Measurements from ENCODE around the gene MPPED1. TPM values are rescaled to one million over a fixed set of nuclear protein-coding genes. Genes with fewer than 3 reads are reported as not detected.

The MPPED1 gene
- total RNA-seq, 1 experiment from 2014 or later, result 0.28 TPM

GRCh38 chr22:43507235-43507634 lies 95.4 kb downstream of the MPPED1 start:
- H3K56ac ChIP-seq (ENCODE audit: insufficient read length, low read depth, low read length), result no peak overlapping the region
- Mint-ChIP-seq H3K27me3 (ENCODE audit: low read depth) (peaks cover 2% of the 10 kb centered on the region), H3K9me3 (peaks cover 0 to 3% of the 10 kb centered on the region in 2 experiments; a peak in 1 of 5 replicates), H3K36me3 (ENCODE audit: insufficient read depth in 1 of 3, low read depth in 3 of 3) (no peaks in the 10 kb centered on the region), H3K27ac (no peak overlapping the region), H3K4me1 (no peaks in the 10 kb centered on the region), H3K4me3 (no peak overlapping the region)
- no peak for DNase-seq
- H3K9me3 ChIP-seq (ENCODE audit: control insufficient read depth, low read depth, low read length), result no peaks in the 10 kb centered on the region
- H2AK5ac ChIP-seq (ENCODE audit: insufficient read length, low read length), result no peak overlapping the region
- no peaks in the 10 kb centered on the region for H3K79me2 ChIP-seq (ENCODE audit: insufficient read depth, low read length)
- H2BK12ac ChIP-seq (ENCODE audit: insufficient read length, low read depth, low read length), result no peak overlapping the region
- H3K4me2 ChIP-seq (ENCODE audit: insufficient read depth, insufficient read length, low read length), result no peak overlapping the region
- H2BK15ac ChIP-seq (ENCODE audit: low read depth, low read length), result no peak overlapping the region
- no peak overlapping the region for H4K91ac ChIP-seq (ENCODE audit: insufficient read length, low read depth, low read length)
- H3K23ac ChIP-seq (ENCODE audit: insufficient read length, low read depth, low read length), result no peak overlapping the region
- no peak overlapping the region for H3T11ph ChIP-seq (ENCODE audit: low read length)
- H2BK20ac ChIP-seq (ENCODE audit: low read depth, low read length, poor library complexity, severe bottlenecking), result no peak overlapping the region
- no CpG with 5 or more reads among the region's 8 CpGs for WGBS (ENCODE audit: extremely low coverage, insufficient read length, low lambda C conversion rate)
- no peaks in the 10 kb centered on the region for H3K79me1 ChIP-seq (ENCODE audit: insufficient read depth, low read depth, low read length, poor library complexity, severe bottlenecking)
- no peak overlapping the region for H2AFZ ChIP-seq (ENCODE audit: low read length)
- H3K23me2 ChIP-seq (ENCODE audit: insufficient read length, low read depth, low read length, poor library complexity, severe bottlenecking), result no peaks in the 10 kb centered on the region
- H4K20me1 ChIP-seq (ENCODE audit: control insufficient read depth, insufficient read depth, insufficient read length), result no peaks in the 10 kb centered on the region
- no peak overlapping the region for H3K9ac ChIP-seq (ENCODE audit: extremely low read depth, insufficient read length, low read length)
- H3K27me3 ChIP-seq (ENCODE audit: insufficient read depth, low read length), result no peaks in the 10 kb centered on the region
- no peak overlapping the region for H3K14ac ChIP-seq (ENCODE audit: insufficient read depth, low read length)
- no peak overlapping the region for H3K4ac ChIP-seq (ENCODE audit: low read depth, low read length)
- no peak overlapping the region for H4K5ac ChIP-seq (ENCODE audit: insufficient read length, low read depth, low read length)
- H4K8ac ChIP-seq (replicated peaks; ENCODE audit: insufficient read length, low read depth, low read length), result no peak overlapping the region
- no peak overlapping the region for H3K27ac ChIP-seq (ENCODE audit: insufficient read length, low read depth, low read length)
- TF ChIP-seq, protein P1, sequence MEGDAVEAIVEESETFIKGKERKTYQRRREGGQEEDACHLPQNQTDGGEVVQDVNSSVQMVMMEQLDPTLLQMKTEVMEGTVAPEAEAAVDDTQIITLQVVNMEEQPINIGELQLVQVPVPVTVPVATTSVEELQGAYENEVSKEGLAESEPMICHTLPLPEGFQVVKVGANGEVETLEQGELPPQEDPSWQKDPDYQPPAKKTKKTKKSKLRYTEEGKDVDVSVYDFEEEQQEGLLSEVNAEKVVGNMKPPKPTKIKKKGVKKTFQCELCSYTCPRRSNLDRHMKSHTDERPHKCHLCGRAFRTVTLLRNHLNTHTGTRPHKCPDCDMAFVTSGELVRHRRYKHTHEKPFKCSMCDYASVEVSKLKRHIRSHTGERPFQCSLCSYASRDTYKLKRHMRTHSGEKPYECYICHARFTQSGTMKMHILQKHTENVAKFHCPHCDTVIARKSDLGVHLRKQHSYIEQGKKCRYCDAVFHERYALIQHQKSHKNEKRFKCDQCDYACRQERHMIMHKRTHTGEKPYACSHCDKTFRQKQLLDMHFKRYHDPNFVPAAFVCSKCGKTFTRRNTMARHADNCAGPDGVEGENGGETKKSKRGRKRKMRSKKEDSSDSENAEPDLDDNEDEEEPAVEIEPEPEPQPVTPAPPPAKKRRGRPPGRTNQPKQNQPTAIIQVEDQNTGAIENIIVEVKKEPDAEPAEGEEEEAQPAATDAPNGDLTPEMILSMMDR (conservative IDR thresholded peaks at IDR 0.05), result no peak
- H2BK120ac ChIP-seq (ENCODE audit: low read depth, low read length, poor library complexity, severe bottlenecking), result no peak overlapping the region
- H3K18ac ChIP-seq (ENCODE audit: insufficient read length, low read depth, low read length), result no peak overlapping the region
- H3K4me1 ChIP-seq (ENCODE audit: insufficient read depth, low read length), result no peaks in the 10 kb centered on the region
- H2BK5ac ChIP-seq (ENCODE audit: insufficient read length, low read length), result no peak overlapping the region

Measured in H9 (cell line).